H1 (cell line): ENCODE data around the gene TNIP1. TPM values are rescaled to one million over a fixed set of nuclear protein-coding genes. Genes with fewer than 3 reads are reported as not detected.

Experiments
- CTCF ChIA-PET: fragments of 300-600 bp; sonication (Branson Sonifier 250); formaldehyde crosslinking; loops from one replicate; lab custom pipeline; 2021; ENCODE audit not compliant: partially characterized antibody; lab: Charles Lee
- POLR2A ChIA-PET: fragments of 300-600 bp; sonication (Branson Sonifier 250); formaldehyde crosslinking; loops from one replicate; lab custom pipeline; 2021; ENCODE audit warnings: inconsistent platforms; ENCODE audit not compliant: partially characterized antibody; lab: Charles Lee
- DNase-seq, 2 experiments: peaks; one replicate each; pipeline versions ENCODE4 v3.0.0 to v3.0.0-alpha.2; 2010 to 2022; ENCODE audit warnings: low spot score in 2 of 2, low read depth in 1 of 2, mixed read lengths in 1 of 2
- FAIRE-seq: peaks from 2 replicates; lab custom pipeline; 2011; peaks lifted over from hg19 to GRCh38; lab: Jason Lieb, UNC
- H2AFZ ChIP-seq: 2 replicates; pipeline ENCODE4 v1.8.1; 2012; ENCODE audit warnings: low read length, inconsistent platforms
- H2AK5ac ChIP-seq: 2 replicates; pipeline ENCODE4 v1.6.1; 2013; ENCODE audit warnings: low read depth, low read length
- H2BK120ac ChIP-seq: replicated peaks from 2 replicates; pipeline ENCODE3; 2013; ENCODE audit warnings: low read depth, low read length, inconsistent platforms
- H2BK12ac ChIP-seq: 2 replicates; pipeline ENCODE4 v1.6.1; 2013; ENCODE audit warnings: low read depth, low read length
- H2BK15ac ChIP-seq: 2 replicates; pipeline ENCODE4 v1.6.1; 2013; ENCODE audit warnings: low read length
- H2BK20ac ChIP-seq: 2 replicates; pipeline ENCODE4 v1.6.1; 2013; ENCODE audit warnings: low read length
- H2BK5ac ChIP-seq: 2 replicates; pipeline ENCODE4 v1.6.1; 2013; ENCODE audit warnings: low read depth, low read length
- H3K14ac ChIP-seq: 2 replicates; pipeline ENCODE4 v1.6.1; 2013; ENCODE audit warnings: inconsistent platforms; ENCODE audit not compliant: insufficient read length
- H3K18ac ChIP-seq: 2 replicates; pipeline ENCODE4 v1.6.1; 2013; ENCODE audit warnings: low read length; ENCODE audit errors: extremely low read depth
- H3K23ac ChIP-seq: 2 replicates; pipeline ENCODE4 v1.6.1; 2013; ENCODE audit warnings: inconsistent platforms; ENCODE audit not compliant: insufficient read length
- H3K23me2 ChIP-seq: 2 replicates; pipeline ENCODE4 v1.6.1; 2013; ENCODE audit warnings: low read depth, low read length
- H3K27ac ChIP-seq: 2 replicates; pipeline ENCODE4 v1.6.1; 2011; ENCODE audit warnings: low read depth, low read length, inconsistent platforms
- H3K27me3 ChIP-seq, 4 experiments: replicated peaks in 1 of 4; 1 replicate in 1 of 4; 2 replicates in 3 of 4; pipeline versions ENCODE4 v1.6.1 to v1.8.1; 2011 to 2013; ENCODE audit warnings: low read length in 3 of 4, mild to moderate bottlenecking in 3 of 4, inconsistent platforms in 2 of 4, mixed read lengths in 2 of 4, moderate library complexity in 1 of 4; ENCODE audit not compliant: control insufficient read depth in 3 of 4, insufficient read depth in 3 of 4; ENCODE audit errors: extremely low read depth in 1 of 4
- H3K36me3 ChIP-seq, 4 experiments: 2 replicates each; pipeline versions ENCODE4 v1.6.1 to v1.8.1; 2011 to 2013; ENCODE audit warnings: mild to moderate bottlenecking in 4 of 4, low read length in 3 of 4, moderate library complexity in 2 of 4, control low read depth in 1 of 4, inconsistent platforms in 1 of 4; ENCODE audit not compliant: insufficient read depth in 4 of 4, control insufficient read depth in 2 of 4
- H3K4ac ChIP-seq: replicated peaks from 2 replicates; pipeline ENCODE3; 2013; ENCODE audit warnings: low read length, low read depth, mixed read lengths, inconsistent platforms; ENCODE audit not compliant: insufficient read length
- H3K4me1 ChIP-seq, 4 experiments: replicated peaks in 1 of 4; 1 replicate in 1 of 4; 2 replicates in 3 of 4; pipeline versions ENCODE4 v1.6.1 to v1.8.1; 2011 to 2013; ENCODE audit warnings: low read length in 3 of 4, inconsistent platforms in 2 of 4, mixed read lengths in 1 of 4; ENCODE audit not compliant: insufficient read depth in 4 of 4, control insufficient read depth in 3 of 4
- H3K4me2 ChIP-seq, 2 experiments: 2 replicates each; pipeline versions ENCODE4 v1.6.1 to v1.8.1; 2011 to 2013; ENCODE audit warnings: low read depth in 2 of 2, low read length in 2 of 2, control low read depth in 1 of 2, inconsistent platforms in 1 of 2, mild to moderate bottlenecking in 1 of 2; ENCODE audit not compliant: insufficient read depth in 1 of 2
- H3K4me3 ChIP-seq, 4 experiments: fragments of 200-600, 300-600 bp in 1 of 4; sonication (generic), shearing (Covaris generic), sonication (Bioruptor Twin) in 1 of 4; 2 replicates each; pipeline versions ENCODE4 v1.5.1 to v1.8.1; 2011 to 2016; ENCODE audit warnings: low read length in 4 of 4, low read depth in 3 of 4, control low read depth in 2 of 4, inconsistent platforms in 2 of 4, mild to moderate bottlenecking in 2 of 4, mixed read lengths in 1 of 4, moderate library complexity in 1 of 4; ENCODE audit not compliant: insufficient read depth in 2 of 4; ENCODE audit errors: extremely low read depth in 1 of 4
- H3K56ac ChIP-seq: replicated peaks from 2 replicates; pipeline ENCODE3; 2013; ENCODE audit warnings: low read depth, mild to moderate bottlenecking, mixed read lengths, low read length, inconsistent platforms; ENCODE audit not compliant: insufficient read length
- H3K79me1 ChIP-seq: 2 replicates; pipeline ENCODE4 v1.6.1; 2013; ENCODE audit warnings: low read depth, low read length, control low read depth
- H3K79me2 ChIP-seq, 2 experiments: 2 replicates each; pipeline versions ENCODE4 v1.6.1 to v1.8.1; 2012 to 2013; ENCODE audit warnings: low read length in 2 of 2, mild to moderate bottlenecking in 2 of 2, inconsistent platforms in 1 of 2; ENCODE audit not compliant: insufficient read depth in 2 of 2, control insufficient read depth in 1 of 2
- H3K9ac ChIP-seq, 4 experiments: replicated peaks in 1 of 4; 1 replicate in 1 of 4; 2 replicates in 3 of 4; pipeline versions ENCODE4 v1.6.1 to v1.8.1; 2011 to 2013; ENCODE audit warnings: low read depth in 3 of 4, low read length in 3 of 4, control low read depth in 2 of 4, mild to moderate bottlenecking in 2 of 4, moderate library complexity in 2 of 4, inconsistent platforms in 1 of 4; ENCODE audit errors: extremely low read depth in 1 of 4
- H3K9me3 ChIP-seq, 2 experiments: 2 replicates each; pipeline versions ENCODE4 v1.6.1 to v1.8.1; 2012 to 2013; ENCODE audit warnings: mild to moderate bottlenecking in 2 of 2, moderate library complexity in 2 of 2, control low read depth in 1 of 2, inconsistent platforms in 1 of 2, low read depth in 1 of 2, low read length in 1 of 2, mixed read lengths in 1 of 2; ENCODE audit not compliant: insufficient read depth in 2 of 2
- H4K20me1 ChIP-seq, 2 experiments: replicated peaks in 1 of 2; 2 replicates each; pipeline versions ENCODE3 to v1.8.1; 2011 to 2013; ENCODE audit warnings: inconsistent platforms in 2 of 2, low read length in 2 of 2, mild to moderate bottlenecking in 1 of 2; ENCODE audit not compliant: insufficient read depth in 2 of 2, control insufficient read depth in 1 of 2
- H4K5ac ChIP-seq: 2 replicates; pipeline ENCODE4 v1.6.1; 2013; ENCODE audit warnings: low read length, low read depth, mixed read lengths, inconsistent platforms; ENCODE audit not compliant: insufficient read length
- H4K8ac ChIP-seq: 2 replicates; pipeline ENCODE4 v1.8.0; 2013; ENCODE audit warnings: mild to moderate bottlenecking, moderate library complexity, low read length, inconsistent platforms; ENCODE audit not compliant: insufficient read depth; ENCODE audit errors: extremely low read depth
- H4K91ac ChIP-seq: replicated peaks from 2 replicates; pipeline ENCODE3; 2013; ENCODE audit warnings: low read length, mixed read lengths, inconsistent platforms; ENCODE audit not compliant: insufficient read length
- CBX5 ChIP-seq: fragments of 300-800, 300-1000 bp; sonication (generic); IDR thresholded peaks from 2 replicates; pipeline ENCODE4 v1.7.1; 2016; ENCODE audit warnings: antibody characterized with exemption, low read length, low read depth
- CEBPB ChIP-seq: IDR thresholded peaks from 2 replicates; pipeline ENCODE4 v1.6.1; 2012; ENCODE audit warnings: low read depth, low read length
- WGBS, 2 experiments: shearing (Covaris generic) in 1 of 2; methylation state at CpG; one replicate each; pipeline versions ENCODE4 v1.1.6 to v1.1.7; 2013 to 2015; ENCODE audit warnings: low lambda C conversion rate in 2 of 2, mixed read lengths in 2 of 2, inconsistent platforms in 1 of 2, low coverage in 1 of 2, missing lambda C conversion rate in 1 of 2; ENCODE audit not compliant: insufficient replicate concordance in 2 of 2, insufficient coverage in 1 of 2, insufficient read length in 1 of 2; ENCODE audit errors: extremely low coverage in 1 of 2, missing lambda C conversion rate in 1 of 2; 5-methylcytosine and 5-hydroxymethylcytosine counted together
- polyA plus RNA-seq, 7 experiments: library from polyadenylated mRNA; depleted of rRNA in 3 of 7; stranded (reverse) in 5 of 7; unstranded in 2 of 7; fragments of >200 nt in 5 of 7; fragments of 200-250 nt in 2 of 7; gene quantifications; 1 replicate in 5 of 7; 2 replicates in 1 of 7; 4 replicates in 1 of 7; pipeline versions ENCODE4 v1.2.1 to v1.2.3, GENCODE V29; 2011 to 2013; ENCODE audit warnings: missing spikeins in 2 of 7, mixed read lengths in 2 of 7
- total RNA-seq: library from RNA; stranded (reverse); fragmentation: NEBNext Ultra II Directional; extraction: Animal tissue kit (Norgen Biotek cat#: 25700); gene quantifications from 2 replicates; pipeline ENCODE4 v1.2.1, GENCODE V29; 2021

TNIP1 gene
- total and polyA plus RNA-seq, 2 of the 8 experiments (the other 6 are each of a cell fraction or from before 2014, with no cell fraction given), result 14.2 to 31.9 TPM

GRCh38 chr5:151093476-151093889, 12.6 kb upstream of the TNIP1 start:
- H3K27me3 ChIP-seq, result no peaks in the 10 kb centered on the region; a peak in 2 of 7 replicates
- POLR2A ChIA-PET, result no interaction called here
- H2BK5ac ChIP-seq, result no peak overlapping the region; the same call in 1 of the 2 replicates
- no peaks in the 10 kb centered on the region for H4K20me1 ChIP-seq
- H2BK12ac ChIP-seq, result 0 out of 2 replicates have a peak overlapping the region, but pooled peaks have one; percentile 44
- H3K9ac ChIP-seq, result no peak overlapping the region; a peak in 1 of 7 replicates
- no peak overlapping the region for H2AFZ ChIP-seq
- no peak overlapping the region for H3K4ac ChIP-seq
- H3K27ac ChIP-seq, result no peak overlapping the region
- no peaks in the 10 kb centered on the region for H3K9me3 ChIP-seq
- H3K56ac ChIP-seq, result no peak overlapping the region
- no peaks in the 10 kb centered on the region for H3K79me2 ChIP-seq
- H3K23me2 ChIP-seq, result no peaks in the 10 kb centered on the region
- no peak overlapping the region for H3K4me2 ChIP-seq
- H2AK5ac ChIP-seq, result no peak overlapping the region
- H2BK15ac ChIP-seq, result no peak overlapping the region
- no peak overlapping the region for H2BK120ac ChIP-seq
- TF ChIP-seq CBX5 (no peak), CEBPB (peak; percentile 34; the same call in 1 of the 2 replicates)
- H3K14ac ChIP-seq, result no peak overlapping the region
- no peak overlapping the region for H4K5ac ChIP-seq
- FAIRE-seq, result no peak
- no peaks in the 10 kb centered on the region for H3K36me3 ChIP-seq
- no peak overlapping the region for H2BK20ac ChIP-seq
- H3K4me3 ChIP-seq, result no peak overlapping the region
- H3K23ac ChIP-seq, result no peak overlapping the region
- 66% methylated on average over 2 of the region's 2 CpGs; no CpG with 5 or more reads in 1 of the 2 experiments for WGBS, 2 experiments
- H3K4me1 ChIP-seq, result peaks cover 1 to 20% (median 11%) of the 10 kb centered on the region in 4 experiments; a peak in 4 of 7 replicates
- no peaks in the 10 kb centered on the region for H3K79me1 ChIP-seq
- no peak overlapping the region for H4K91ac ChIP-seq
- no peak for DNase-seq
- CTCF ChIA-PET, result interaction anchor here (0.6 to 8.0 kb wide), 9 partner anchors 12 to 403 kb away, joined by 3 to 96 read pairs (median 5); partner anchors contain the start of gene TNIP1
- H3K18ac ChIP-seq, result no peak overlapping the region
- no peak overlapping the region for H4K8ac ChIP-seq
